Activated CD8-positive, alpha-beta T cell treated with anti-CD3 and anti-CD28 coated beads for 36 hours (primary cell): ENCODE measurements around the gene TNFAIP8L3. TPM values are rescaled to one million over a fixed set of nuclear protein-coding genes. Genes with fewer than 3 reads are reported as not detected.

Source experiments
- ATAC-seq: fragments of 200-7000 bp; cut with Tn5 transposase; one replicate; pipeline ENCODE4 v1.10.0; 2021; ENCODE audit warnings: mild to moderate bottlenecking, moderate library complexity
- CTCF ChIA-PET: fragments of 350-600 bp; sonication (Branson Sonifier 250); formaldehyde crosslinking; loops from one replicate; lab custom pipeline; 2021; ENCODE audit warnings: antibody characterized with exemption; lab: Charles Lee
- POLR2A ChIA-PET: fragments of 350-600 bp; sonication (Branson Sonifier 250); formaldehyde crosslinking; loops from one replicate; lab custom pipeline; 2021; ENCODE audit warnings: antibody characterized with exemption; lab: Charles Lee
- DNase-seq: peaks from one replicate; pipeline ENCODE4 v3.0.0-alpha.2; 2020
- H3K27ac Mint-ChIP-seq: one replicate; pipeline ENCODE4 v1.8.0; 2021; ENCODE audit warnings: mild to moderate bottlenecking, mixed read lengths
- H3K27me3 Mint-ChIP-seq: one replicate; pipeline ENCODE4 v1.8.0; 2021; ENCODE audit warnings: mixed read lengths
- H3K36me3 Mint-ChIP-seq: one replicate; pipeline ENCODE4 v1.8.0; 2021; ENCODE audit warnings: low read depth, mixed read lengths
- H3K4me1 Mint-ChIP-seq: one replicate; pipeline ENCODE4 v1.8.0; 2021; ENCODE audit warnings: low read depth, mixed read lengths
- H3K4me3 Mint-ChIP-seq: one replicate; pipeline ENCODE4 v1.8.0; 2021; ENCODE audit warnings: mild to moderate bottlenecking, moderate library complexity, mixed read lengths
- H3K9me3 Mint-ChIP-seq: one replicate; pipeline ENCODE4 v1.8.0; 2021; ENCODE audit warnings: mixed read lengths
- intact Hi-C: fragments of 100-400 bp; cut with micrococcal nuclease; formaldehyde crosslinking; loops from one replicate; pipeline ENCODE4 v1.10.0; 2022
- total RNA-seq, 2 experiments: library from RNA; stranded (reverse); gene quantifications; one replicate each; pipeline ENCODE4 v1.2.3, GENCODE V29; 2021
- TF ChIP-seq, protein P1 (sequence below): fragments of 200-600 bp; IDR thresholded peaks from one replicate; pipeline ENCODE4 v1.8.0; 2022; ENCODE audit warnings: antibody characterized with exemption, mild to moderate bottlenecking

TNFAIP8L3 gene
- total RNA-seq, 2 experiments from 2014 or later = 0.14 TPM; not detected in 1

DNA sequence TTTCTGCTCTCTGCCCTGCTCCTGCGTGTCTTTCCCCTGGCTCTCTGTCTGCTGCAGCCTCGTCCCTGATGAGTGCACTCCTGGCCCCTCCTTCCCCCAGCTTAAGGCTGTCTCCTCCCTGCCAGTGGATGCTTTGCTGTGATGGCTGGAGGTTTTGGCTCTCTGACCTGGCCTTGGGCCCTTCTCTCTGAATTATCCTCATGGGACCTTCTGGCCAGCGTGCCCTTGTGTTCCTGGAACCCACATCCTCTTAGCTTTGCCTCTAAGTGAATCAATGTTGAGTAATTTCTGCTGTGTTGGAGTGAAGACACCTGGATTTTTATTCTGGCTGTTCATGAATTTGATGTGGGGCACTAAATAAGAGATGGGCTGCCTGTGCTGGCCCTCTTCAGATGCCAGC is 9.8 kb upstream of the TNFAIP8L3 start:
- TF ChIP-seq, protein P1, sequence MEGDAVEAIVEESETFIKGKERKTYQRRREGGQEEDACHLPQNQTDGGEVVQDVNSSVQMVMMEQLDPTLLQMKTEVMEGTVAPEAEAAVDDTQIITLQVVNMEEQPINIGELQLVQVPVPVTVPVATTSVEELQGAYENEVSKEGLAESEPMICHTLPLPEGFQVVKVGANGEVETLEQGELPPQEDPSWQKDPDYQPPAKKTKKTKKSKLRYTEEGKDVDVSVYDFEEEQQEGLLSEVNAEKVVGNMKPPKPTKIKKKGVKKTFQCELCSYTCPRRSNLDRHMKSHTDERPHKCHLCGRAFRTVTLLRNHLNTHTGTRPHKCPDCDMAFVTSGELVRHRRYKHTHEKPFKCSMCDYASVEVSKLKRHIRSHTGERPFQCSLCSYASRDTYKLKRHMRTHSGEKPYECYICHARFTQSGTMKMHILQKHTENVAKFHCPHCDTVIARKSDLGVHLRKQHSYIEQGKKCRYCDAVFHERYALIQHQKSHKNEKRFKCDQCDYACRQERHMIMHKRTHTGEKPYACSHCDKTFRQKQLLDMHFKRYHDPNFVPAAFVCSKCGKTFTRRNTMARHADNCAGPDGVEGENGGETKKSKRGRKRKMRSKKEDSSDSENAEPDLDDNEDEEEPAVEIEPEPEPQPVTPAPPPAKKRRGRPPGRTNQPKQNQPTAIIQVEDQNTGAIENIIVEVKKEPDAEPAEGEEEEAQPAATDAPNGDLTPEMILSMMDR = no peak
- DNase-seq (no peak), ATAC-seq (no peak)
- Mint-ChIP-seq H3K4me3 (no peak overlapping the region), H3K4me1 (no peaks in the 10 kb centered on the region), H3K9me3 (no peaks in the 10 kb centered on the region), H3K36me3 (no peaks in the 10 kb centered on the region), H3K27ac (no peak overlapping the region), H3K27me3 (peaks cover 37% of the 10 kb centered on the region)
- POLR2A ChIA-PET = no interaction called here
- CTCF ChIA-PET = interaction anchor here (1.5 kb wide), 1 partner anchor 59 kb away, joined by 3 read pairs; no protein-coding TSS in a partner anchor
- intact Hi-C loops = no loop called here

DNA sequence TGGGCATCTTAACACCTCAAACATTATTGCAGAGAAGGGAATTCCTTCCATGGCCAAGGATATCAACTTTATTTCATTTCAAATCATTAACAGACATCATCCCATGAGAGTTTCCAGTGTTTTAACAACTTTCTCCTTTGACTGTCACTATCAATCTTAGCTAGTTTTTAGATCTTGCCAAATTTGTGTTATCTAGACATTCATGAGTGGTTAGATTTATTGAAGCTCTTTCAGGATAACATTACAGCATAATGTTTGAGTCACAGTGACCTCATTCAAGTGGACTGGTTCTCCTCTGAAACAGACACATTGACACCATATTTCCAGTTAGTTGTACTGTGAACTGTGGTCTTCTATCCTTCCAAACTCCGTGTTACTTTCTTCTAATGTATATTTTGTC is 8.6 kb upstream of the TNFAIP8L3 start:
- Mint-ChIP-seq H3K4me1 (no peaks in the 10 kb centered on the region), H3K9me3 (no peaks in the 10 kb centered on the region), H3K4me3 (no peak overlapping the region), H3K27me3 (peaks cover 40% of the 10 kb centered on the region), H3K27ac (no peak overlapping the region), H3K36me3 (no peaks in the 10 kb centered on the region)
- DNase-seq = no peak
- no peak for ATAC-seq
- ChIA-PET CTCF (no interaction called here), POLR2A (no interaction called here)
- TF ChIP-seq, protein P1 = no peak
- intact Hi-C loops = no loop called here

DNA sequence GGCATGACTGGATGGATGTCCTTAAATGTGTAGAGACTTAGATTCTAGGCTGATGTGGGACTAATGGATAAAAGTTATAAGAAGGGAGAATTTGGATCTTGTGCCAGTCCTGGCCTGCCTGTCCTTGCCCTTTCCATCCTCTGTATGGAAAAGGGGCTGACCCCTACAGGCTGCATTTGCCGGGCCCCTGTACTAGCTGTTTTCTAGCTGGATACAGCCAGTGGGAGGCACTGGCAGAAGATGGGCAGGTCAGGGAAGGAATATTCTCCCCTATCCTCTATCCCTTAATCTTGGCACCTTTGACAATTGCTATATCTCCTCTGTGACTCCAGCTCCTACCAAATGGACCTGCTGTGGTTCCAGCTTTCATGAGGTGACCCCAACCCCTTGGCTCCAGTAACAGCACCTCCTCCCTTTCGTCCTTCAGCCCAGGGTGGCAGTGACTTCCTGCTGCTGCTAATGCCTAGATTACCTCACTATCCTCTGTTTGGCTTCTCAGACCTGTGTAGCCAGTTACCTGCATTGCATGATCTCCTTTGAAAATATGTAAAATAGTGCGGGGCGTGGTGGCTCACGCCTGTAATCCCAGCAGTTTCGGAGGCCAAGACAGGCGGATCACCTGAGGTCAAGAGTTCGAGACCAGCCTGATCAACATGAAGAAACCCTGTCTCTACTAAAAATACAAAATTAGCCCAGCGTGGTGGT is 6.2 kb upstream of the TNFAIP8L3 start:
- peaks cover 5% of the 10 kb centered on the region for H3K4me1 Mint-ChIP-seq
- no peak overlapping the region for H3K27ac Mint-ChIP-seq
- TF ChIP-seq, protein P1 = no peak
- no peaks in the 10 kb centered on the region for H3K9me3 Mint-ChIP-seq
- peaks cover 48% of the 10 kb centered on the region for H3K27me3 Mint-ChIP-seq
- CTCF ChIA-PET = no interaction called here
- DNase-seq = no peak
- POLR2A ChIA-PET = no interaction called here
- H3K4me3 Mint-ChIP-seq = no peak overlapping the region
- H3K36me3 Mint-ChIP-seq = no peaks in the 10 kb centered on the region
- ATAC-seq = no peak
- intact Hi-C loops = no loop called here

DNA sequence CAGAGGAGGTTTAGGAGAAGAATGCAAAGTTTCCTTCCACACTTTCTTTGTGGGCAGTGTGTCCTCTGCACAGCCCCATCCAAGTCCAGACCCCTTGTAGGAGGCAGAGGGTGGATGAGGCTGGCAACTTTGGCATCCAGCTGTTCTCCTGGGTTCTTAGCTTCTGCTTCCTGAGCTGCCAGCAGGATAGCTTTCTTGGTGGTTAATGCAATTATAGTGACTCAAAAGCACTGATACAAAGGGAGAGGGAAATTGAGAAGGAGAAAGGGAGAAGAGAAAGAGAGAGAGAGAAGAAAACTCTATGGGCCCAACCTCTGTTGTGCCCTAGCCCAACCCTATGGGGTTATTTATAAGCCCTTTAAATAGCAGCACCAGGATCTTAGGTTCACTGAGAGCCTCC is 4.5 kb upstream of the TNFAIP8L3 start:
- no peaks in the 10 kb centered on the region for H3K9me3 Mint-ChIP-seq
- no peak for ATAC-seq
- peaks cover 8% of the 10 kb centered on the region for H3K4me1 Mint-ChIP-seq
- intact Hi-C loops = no loop called here
- CTCF ChIA-PET = no interaction called here
- POLR2A ChIA-PET = no interaction called here
- TF ChIP-seq, protein P1 = no peak
- no peak overlapping the region for H3K27ac Mint-ChIP-seq
- no peak overlapping the region for H3K4me3 Mint-ChIP-seq
- DNase-seq = no peak
- H3K36me3 Mint-ChIP-seq = no peaks in the 10 kb centered on the region
- peaks cover 54% of the 10 kb centered on the region for H3K27me3 Mint-ChIP-seq

DNA sequence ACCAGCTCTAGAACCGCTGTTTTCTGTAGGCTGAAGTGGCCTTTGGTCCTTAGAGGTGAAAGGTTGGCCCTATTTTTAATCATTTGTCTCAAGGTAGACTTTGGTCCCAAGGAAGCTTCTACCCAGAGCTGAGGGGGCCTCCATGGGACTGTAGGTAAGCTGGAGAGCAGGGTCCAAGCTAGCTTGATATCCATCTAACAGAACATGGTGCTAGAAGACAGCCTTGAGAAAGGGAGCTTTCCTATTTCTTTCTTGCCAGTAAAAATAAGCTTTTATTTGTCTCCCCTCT is 3.6 kb upstream of the TNFAIP8L3 start:
- peaks cover 54% of the 10 kb centered on the region for H3K27me3 Mint-ChIP-seq
- intact Hi-C loops = no loop called here
- ATAC-seq (no peak), DNase-seq (no peak)
- H3K4me3 Mint-ChIP-seq = no peak overlapping the region
- POLR2A ChIA-PET = no interaction called here
- H3K9me3 Mint-ChIP-seq = no peaks in the 10 kb centered on the region
- peaks cover 12% of the 10 kb centered on the region for H3K4me1 Mint-ChIP-seq
- TF ChIP-seq, protein P1 = no peak
- no peaks in the 10 kb centered on the region for H3K36me3 Mint-ChIP-seq
- CTCF ChIA-PET = interaction anchor here (0.6 to 1.2 kb wide), 2 partner anchors 94 to 596 kb away, joined by 3 read pairs; no protein-coding TSS in a partner anchor
- no peak overlapping the region for H3K27ac Mint-ChIP-seq
